BJ (cell line): ENCODE data around the gene RAB6C. TPM values are rescaled to one million over a fixed set of nuclear protein-coding genes. Genes with fewer than 3 reads are reported as not detected.
"Not testable (repeated sequence)": the region's sequence is repeated elsewhere in the genome, so short reads cannot be mapped to it uniquely, and the experiment has no call there.

ENCODE experiments used
- CTCF ChIA-PET: fragments of 350-600 bp; formaldehyde crosslinking; extraction: SDS; loops from one replicate; lab custom pipeline; 2021; ENCODE audit warnings: antibody characterized with exemption, inconsistent platforms; lab: Yijun Ruan, JAX
- POLR2A ChIA-PET: fragments of 300-600 bp; sonication (Branson Sonifier 250); formaldehyde crosslinking; extraction: SDS; loops from one replicate; lab custom pipeline; 2021; ENCODE audit warnings: antibody characterized with exemption; lab: Charles Lee
- DNase-seq: peaks from one replicate; pipeline ENCODE4 v3.0.0-alpha.2; 2011; ENCODE audit warnings: low read depth
- H3K27me3 ChIP-seq: 2 replicates; pipeline ENCODE4 v1.6.0; 2011; ENCODE audit warnings: low read length; ENCODE audit not compliant: control insufficient read depth, insufficient read depth
- H3K36me3 ChIP-seq: 2 replicates; pipeline ENCODE4 v1.5.1; 2011; ENCODE audit warnings: low read length; ENCODE audit not compliant: control insufficient read depth, insufficient read depth
- H3K4me3 ChIP-seq: 2 replicates; pipeline ENCODE4 v1.5.1; 2011; ENCODE audit warnings: low read depth, mild to moderate bottlenecking, control low read depth, low read length
- polyA minus RNA-seq: library from RNA; depleted of rRNA, polyadenylated mRNA; stranded (reverse); fragments of >200 nt; gene quantifications from 2 replicates; pipeline ENCODE4 v1.2.3, GENCODE V29; 2011; rRNA and poly(A)+ RNA removed
- polyA plus RNA-seq: library from polyadenylated mRNA; depleted of rRNA; stranded (reverse); fragments of >200 nt; gene quantifications from 2 replicates; pipeline ENCODE4 v1.2.3, GENCODE V29; 2011; rRNA removed
- TF ChIP-seq, protein P1 (sequence below): IDR thresholded peaks from 2 replicates; pipeline ENCODE4 v1.5.1; 2011; ENCODE audit warnings: low read depth, mild to moderate bottlenecking, control low read depth, inconsistent platforms, low read length, moderate library complexity; ENCODE audit not compliant: insufficient read depth

The RAB6C gene
- polyA plus RNA-seq (not detected in 2 replicates), polyA minus RNA-seq (not detected in 2 replicates)

DNA sequence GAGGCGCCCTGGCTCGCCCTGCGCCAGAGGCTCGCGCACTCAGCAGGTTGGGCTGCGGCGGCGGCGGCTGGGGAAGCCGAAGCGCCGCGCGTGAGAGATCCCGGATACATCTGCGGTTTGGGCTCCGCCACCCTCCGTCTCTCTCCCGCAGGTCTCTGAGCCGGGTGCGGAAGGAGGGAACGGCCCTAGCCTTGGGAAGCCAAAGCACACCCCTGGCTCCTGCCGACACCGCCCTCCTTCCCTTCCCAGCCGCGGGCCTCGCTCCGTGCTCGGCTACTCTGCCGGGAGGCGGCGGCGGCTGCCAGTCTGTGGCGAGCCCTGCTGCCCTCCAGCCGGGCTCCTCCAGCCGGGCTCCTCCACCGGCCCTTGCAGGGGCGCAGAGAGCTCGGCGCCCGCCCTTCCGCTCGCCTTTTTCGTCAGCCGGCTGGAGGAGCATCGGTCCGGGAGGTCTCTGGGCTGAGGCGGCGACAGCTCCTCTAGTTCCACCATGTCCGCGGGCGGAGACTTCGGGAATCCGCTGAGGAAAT is at the start of gene RAB6C:
TSS of gene RAB6C (plus strand) at position 38 of the 527 bp plus-strand sequence. CDS start at position 488, 450 bp downstream.
- CTCF ChIA-PET, H3K36me3 ChIP-seq, DNase-seq, H3K27me3 ChIP-seq, POLR2A ChIA-PET: not testable (repeated sequence)
- peak within 1 kb of the TSS; percentile 27 for H3K4me3 ChIP-seq

GRCh38 chr2:129930451-129930850 is 49.0 kb upstream of the RAB6C start:
- Histone ChIP-seq H3K4me3 (no peak overlapping the region), H3K36me3 (no peaks in the 10 kb centered on the region), H3K27me3 (no peaks in the 10 kb centered on the region)
- DNase-seq: no peak
- ChIA-PET POLR2A (no interaction called here), CTCF (interaction anchor here (0.6 kb wide), 1 partner anchor 251 kb away, joined by 3 read pairs; the partner anchor contains the start of gene SMPD4)
- TF ChIP-seq, protein P1, sequence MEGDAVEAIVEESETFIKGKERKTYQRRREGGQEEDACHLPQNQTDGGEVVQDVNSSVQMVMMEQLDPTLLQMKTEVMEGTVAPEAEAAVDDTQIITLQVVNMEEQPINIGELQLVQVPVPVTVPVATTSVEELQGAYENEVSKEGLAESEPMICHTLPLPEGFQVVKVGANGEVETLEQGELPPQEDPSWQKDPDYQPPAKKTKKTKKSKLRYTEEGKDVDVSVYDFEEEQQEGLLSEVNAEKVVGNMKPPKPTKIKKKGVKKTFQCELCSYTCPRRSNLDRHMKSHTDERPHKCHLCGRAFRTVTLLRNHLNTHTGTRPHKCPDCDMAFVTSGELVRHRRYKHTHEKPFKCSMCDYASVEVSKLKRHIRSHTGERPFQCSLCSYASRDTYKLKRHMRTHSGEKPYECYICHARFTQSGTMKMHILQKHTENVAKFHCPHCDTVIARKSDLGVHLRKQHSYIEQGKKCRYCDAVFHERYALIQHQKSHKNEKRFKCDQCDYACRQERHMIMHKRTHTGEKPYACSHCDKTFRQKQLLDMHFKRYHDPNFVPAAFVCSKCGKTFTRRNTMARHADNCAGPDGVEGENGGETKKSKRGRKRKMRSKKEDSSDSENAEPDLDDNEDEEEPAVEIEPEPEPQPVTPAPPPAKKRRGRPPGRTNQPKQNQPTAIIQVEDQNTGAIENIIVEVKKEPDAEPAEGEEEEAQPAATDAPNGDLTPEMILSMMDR: no peak

DNA sequence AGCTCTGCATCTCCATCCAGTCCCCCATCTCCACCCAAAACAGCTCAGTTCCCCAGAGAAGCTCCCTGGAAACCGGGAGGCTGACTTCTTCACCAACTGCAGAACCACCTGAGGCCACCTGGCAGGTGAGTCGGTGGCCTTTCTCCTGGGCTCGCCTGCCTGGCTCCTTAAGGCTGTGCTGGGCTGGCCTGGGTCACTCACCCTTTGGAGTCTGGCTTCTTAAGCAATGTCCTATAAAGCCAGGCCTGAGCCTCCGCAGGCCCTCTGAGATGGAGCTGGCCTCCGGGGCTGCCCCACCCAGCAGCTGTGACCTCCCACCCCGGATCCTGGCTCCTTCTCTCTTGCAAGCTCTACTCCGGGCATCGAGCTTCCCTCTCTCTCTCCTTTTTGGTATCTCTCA is 46.1 kb upstream of the RAB6C start:
- POLR2A ChIA-PET, H3K36me3 ChIP-seq, DNase-seq, H3K27me3 ChIP-seq, CTCF ChIA-PET, H3K4me3 ChIP-seq: not testable (repeated sequence)

GRCh38 chr2:129934044-129934822 is 45.2 kb upstream of the RAB6C start:
- no peaks in the 10 kb centered on the region for H3K27me3 ChIP-seq
- CTCF ChIA-PET: interaction anchor here (0.7 kb wide), 1 partner anchor 11 kb away, joined by 5 read pairs; no protein-coding TSS in a partner anchor
- no peaks in the 10 kb centered on the region for H3K36me3 ChIP-seq
- POLR2A ChIA-PET: no interaction called here
- DNase-seq: no peak
- peak overlapping the region; percentile 31 for H3K4me3 ChIP-seq
- TF ChIP-seq, protein P1: no peak

- no peak for DNase-seq
- ChIA-PET CTCF (interaction anchor here (0.7 kb wide), 1 partner anchor 11 kb away, joined by 5 read pairs; no protein-coding TSS in a partner anchor), POLR2A (no interaction called here)
- TF ChIP-seq, protein P1: no peak
- Histone ChIP-seq H3K4me3 (no peak overlapping the region), H3K27me3 (no peaks in the 10 kb centered on the region), H3K36me3 (no peaks in the 10 kb centered on the region)
Observed at GRCh38 chr2:129935118-129935517, 44.3 kb upstream of the RAB6C start.

DNA sequence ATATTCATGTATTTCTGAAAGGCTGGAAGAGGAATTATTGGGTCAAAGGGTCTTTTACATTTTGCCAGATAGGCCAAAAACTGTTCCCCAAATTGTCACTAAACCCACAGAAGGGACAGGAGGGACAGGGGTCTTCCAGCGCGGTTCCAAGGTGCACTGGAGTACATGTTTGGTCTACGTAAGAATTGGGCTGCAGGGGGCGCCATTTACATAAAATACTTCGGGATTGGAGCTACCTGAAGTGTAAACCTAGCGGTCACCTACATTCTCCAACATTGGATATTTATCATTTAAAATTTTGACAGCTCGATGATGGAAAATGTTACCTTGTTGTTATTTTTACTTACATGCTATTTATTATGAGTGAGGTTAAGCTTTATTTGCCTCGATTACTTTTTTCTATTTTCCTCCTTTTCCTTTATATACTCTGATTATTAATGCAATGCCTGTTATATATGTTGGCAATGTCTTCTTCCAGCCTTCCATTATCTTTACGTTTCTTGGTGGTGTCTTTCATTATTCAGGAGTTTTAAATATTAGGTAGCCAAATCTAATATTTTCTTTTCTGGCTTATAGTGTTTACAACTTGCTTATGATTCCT is 43.0 kb upstream of the RAB6C start:
- no peak for DNase-seq
- Histone ChIP-seq H3K36me3 (no peaks in the 10 kb centered on the region), H3K27me3 (no peaks in the 10 kb centered on the region), H3K4me3 (no peak overlapping the region)
- POLR2A ChIA-PET: no interaction called here
- TF ChIP-seq, protein P1: no peak
- CTCF ChIA-PET: no interaction called here

DNA sequence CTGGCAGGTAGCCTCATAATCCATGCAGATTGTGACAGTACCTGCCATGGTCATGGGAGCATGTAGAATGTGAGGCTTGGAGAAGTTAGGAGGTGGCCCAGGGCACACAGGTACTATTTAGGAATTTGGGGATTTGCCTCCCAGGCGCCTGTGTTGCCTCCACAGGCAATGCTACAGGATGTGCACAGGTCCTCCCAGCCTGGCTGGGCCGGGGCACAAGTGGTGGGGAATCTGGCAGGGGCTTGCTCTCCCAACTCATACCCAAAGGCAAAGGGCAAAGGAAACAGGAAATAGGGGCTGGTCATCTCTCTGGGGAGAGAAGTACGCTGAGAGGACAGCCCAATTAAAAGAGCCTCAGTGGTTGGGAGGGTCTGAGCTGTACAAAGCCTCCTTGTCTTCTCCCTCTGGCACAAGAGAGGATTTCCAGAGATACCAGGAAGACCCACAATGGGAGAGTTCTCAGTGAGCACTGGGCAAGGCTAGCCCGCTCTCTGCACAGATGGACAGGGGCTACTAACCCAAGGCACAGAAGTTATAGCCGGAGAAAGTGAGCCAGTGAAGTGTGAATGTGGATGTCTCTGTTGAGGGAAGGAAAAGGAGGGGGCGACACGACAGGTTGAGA is 40.5 kb upstream of the RAB6C start:
- POLR2A ChIA-PET, H3K27me3 ChIP-seq, H3K4me3 ChIP-seq, H3K36me3 ChIP-seq, DNase-seq: not testable (repeated sequence)
- CTCF ChIA-PET: interaction anchor here (1.3 kb wide), 1 partner anchor 13 kb away, joined by 3 read pairs; no protein-coding TSS in a partner anchor

- POLR2A ChIA-PET, DNase-seq, H3K36me3 ChIP-seq, CTCF ChIA-PET, H3K27me3 ChIP-seq, H3K4me3 ChIP-seq: not testable (repeated sequence)
Observed at GRCh38 chr2:129943456-129943855, 36.0 kb upstream of the RAB6C start.
